Sigmoid colon (tissue), 7 donors: Measurements from ENCODE around the gene IFI27L2. TPM values are rescaled to one million over a fixed set of nuclear protein-coding genes. Genes with fewer than 3 reads are reported as not detected.
"Not testable (repeated sequence)": the region's sequence is repeated elsewhere in the genome, so short reads cannot be mapped to it uniquely, and the experiment has no call there.

Experiments
- DNase-seq: peaks from one replicate; pipeline ENCODE4 v3.0.0-alpha.2; 2019
- H3K27ac ChIP-seq, 4 donors: fragments of 200-600 bp; sonication (generic); one replicate each; pipeline ENCODE4 v1.5.1; 2016 to 2019; ENCODE audit warnings: mild to moderate bottlenecking in 1 of 4
- H3K27me3 ChIP-seq, 3 donors: fragments of 200-600 bp; sonication (generic); one replicate each; pipeline ENCODE4 v1.5.1; 2019; ENCODE audit warnings: mild to moderate bottlenecking in 1 of 3
- H3K36me3 ChIP-seq, 4 donors: fragments of 200-600 bp; sonication (generic); one replicate each; pipeline ENCODE4 v1.5.1; 2016 to 2019
- H3K4me1 ChIP-seq, 4 donors: fragments of 200-600 bp; sonication (generic); one replicate each; pipeline ENCODE4 v1.5.1; 2017 to 2019
- H3K4me3 ChIP-seq, 4 donors: fragments of 200-600 bp; sonication (generic); one replicate each; pipeline ENCODE4 v1.5.1; 2017 to 2019; ENCODE audit warnings: mild to moderate bottlenecking in 2 of 4, moderate library complexity in 1 of 4
- H3K9me3 ChIP-seq, 4 donors: fragments of 200-600 bp in 3 of 4; sonication (generic) in 3 of 4; one replicate each; pipeline versions ENCODE4 v1.5.1 to v1.6.1; 2013 to 2019
- EP300 ChIP-seq, 4 donors: sonication (generic); formaldehyde crosslinking; IDR thresholded peaks; one replicate each; pipeline ENCODE4 v1.6.1; 2017; ENCODE audit warnings: antibody characterized with exemption in 4 of 4
- POLR2A ChIP-seq, 2 donors: fragments of 450-650 bp; IDR thresholded peaks; one replicate each; pipeline ENCODE4 v1.6.1; 2016; ENCODE audit warnings: antibody characterized with exemption in 2 of 2, mild to moderate bottlenecking in 2 of 2, moderate library complexity in 2 of 2
- POLR2AphosphoS5 ChIP-seq, 4 donors: sonication (generic); formaldehyde crosslinking; IDR thresholded peaks; one replicate each; pipeline ENCODE4 v1.6.1; 2017; ENCODE audit warnings: antibody characterized with exemption in 4 of 4
- WGBS, 2 donors: extraction: QIAGEN DNeasy Blood & Tissue Kit; methylation state at CpG; one replicate each; pipeline ENCODE4 v1.1.7; 2013; 5-methylcytosine and 5-hydroxymethylcytosine counted together
- intact Hi-C: fragments of 100-400 bp; cut with DNase I; formaldehyde crosslinking; loops from one replicate; pipeline ENCODE4 v1.15.1; 2023
- polyA plus RNA-seq, 3 donors: library from polyadenylated mRNA; stranded (reverse); fragments of 200-250 nt; gene quantifications; one replicate each; pipeline ENCODE4 v1.2.3, GENCODE V29; 2013
- total RNA-seq, 4 donors: library from RNA; depleted of rRNA; stranded (reverse); fragments of >200 nt; gene quantifications; one replicate each; pipeline ENCODE4 v1.1.0, GENCODE V29; 2016
- TF ChIP-seq, protein P1 (sequence below), 4 experiments: fragments of 450-650 bp in 3 of 4; fragments of 200-600 bp in 1 of 4; IDR thresholded peaks; one replicate each; pipeline ENCODE4 v1.5.1; 2016 to 2019; ENCODE audit warnings: antibody characterized with exemption in 4 of 4, mild to moderate bottlenecking in 3 of 4, moderate library complexity in 2 of 4
- donor health status: healthy with polysubstance abuse.
- donor health status: Bipolar disorder and iron deficiency.
- donor health status: healthy.

Gene IFI27L2
- total and polyA plus RNA-seq, 7 donors = 47.9 to 145 (median 84.7) TPM

DNA sequence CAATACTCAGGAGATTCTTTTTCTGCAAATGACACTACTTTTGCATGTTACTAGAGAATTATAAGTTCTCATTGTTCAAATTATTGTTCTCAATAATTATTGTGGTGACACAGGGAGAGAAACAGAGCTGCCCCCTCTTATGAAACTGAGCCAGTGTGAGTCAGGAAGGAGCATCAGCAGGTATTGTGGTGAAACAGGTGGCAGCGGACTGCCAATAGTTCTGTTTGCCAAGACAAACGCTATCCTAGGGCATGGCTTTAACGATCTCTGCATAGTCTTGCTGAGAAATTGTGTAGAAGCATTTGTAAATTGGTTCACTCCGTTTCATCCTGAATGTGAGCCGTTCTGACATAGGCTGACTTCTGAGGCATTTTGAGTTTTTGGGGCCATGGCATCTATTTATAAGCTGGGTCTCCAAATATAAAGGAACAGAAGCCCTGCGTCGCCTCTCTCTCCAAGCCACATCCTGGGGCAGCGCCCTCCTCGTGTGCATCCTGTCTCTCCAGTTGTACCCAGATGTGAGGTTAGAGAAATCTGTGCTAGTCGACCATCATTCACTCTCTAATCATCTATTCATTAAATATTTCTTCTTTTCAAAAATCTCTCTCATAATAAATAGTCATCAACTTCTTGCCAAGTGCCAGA is 29.0 kb upstream of the IFI27L2 start:
- DNase-seq = no peak
- 34 to 39% methylated on average over 10 of the region's 10 CpGs for WGBS, 2 donors

DNA sequence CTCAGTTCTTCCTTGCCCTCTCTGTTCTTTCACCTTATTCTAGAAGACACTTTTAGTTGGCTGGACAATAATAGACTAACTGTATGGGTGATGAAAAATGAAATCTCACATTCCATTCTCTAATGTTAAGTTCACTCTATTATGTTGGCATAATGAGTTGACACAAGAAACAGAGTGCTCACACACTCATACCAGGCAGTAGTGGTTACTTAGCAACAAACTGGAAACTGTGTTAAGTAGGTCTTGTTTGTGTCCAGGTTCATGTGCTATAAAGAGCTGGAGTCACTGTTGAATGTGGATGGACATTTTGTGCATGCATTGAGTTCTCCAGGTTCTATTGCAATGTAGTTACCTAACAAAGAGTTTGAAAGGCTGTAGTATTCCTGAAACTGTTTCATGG is 27.8 kb upstream of the IFI27L2 start:
- no peak for DNase-seq
- no peaks in the 10 kb centered on the region for H3K4me1 ChIP-seq
- no peak for TF ChIP-seq POLR2AphosphoS5 (IDR thresholded peaks at IDR 0.05)
- no peak for TF ChIP-seq EP300 (IDR thresholded peaks at IDR 0.05)
- TF ChIP-seq, protein P1, sequence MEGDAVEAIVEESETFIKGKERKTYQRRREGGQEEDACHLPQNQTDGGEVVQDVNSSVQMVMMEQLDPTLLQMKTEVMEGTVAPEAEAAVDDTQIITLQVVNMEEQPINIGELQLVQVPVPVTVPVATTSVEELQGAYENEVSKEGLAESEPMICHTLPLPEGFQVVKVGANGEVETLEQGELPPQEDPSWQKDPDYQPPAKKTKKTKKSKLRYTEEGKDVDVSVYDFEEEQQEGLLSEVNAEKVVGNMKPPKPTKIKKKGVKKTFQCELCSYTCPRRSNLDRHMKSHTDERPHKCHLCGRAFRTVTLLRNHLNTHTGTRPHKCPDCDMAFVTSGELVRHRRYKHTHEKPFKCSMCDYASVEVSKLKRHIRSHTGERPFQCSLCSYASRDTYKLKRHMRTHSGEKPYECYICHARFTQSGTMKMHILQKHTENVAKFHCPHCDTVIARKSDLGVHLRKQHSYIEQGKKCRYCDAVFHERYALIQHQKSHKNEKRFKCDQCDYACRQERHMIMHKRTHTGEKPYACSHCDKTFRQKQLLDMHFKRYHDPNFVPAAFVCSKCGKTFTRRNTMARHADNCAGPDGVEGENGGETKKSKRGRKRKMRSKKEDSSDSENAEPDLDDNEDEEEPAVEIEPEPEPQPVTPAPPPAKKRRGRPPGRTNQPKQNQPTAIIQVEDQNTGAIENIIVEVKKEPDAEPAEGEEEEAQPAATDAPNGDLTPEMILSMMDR (IDR thresholded peaks at IDR 0.05) = no peak
- TF ChIP-seq POLR2A (IDR thresholded peaks at IDR 0.05) = no peak
- H3K4me3 ChIP-seq = no peak overlapping the region
- H3K27ac ChIP-seq = no peak overlapping the region
- no peaks in the 10 kb centered on the region for H3K36me3 ChIP-seq
- intact Hi-C loops = no loop called here
- H3K27me3 ChIP-seq = no peaks in the 10 kb centered on the region
- H3K9me3 ChIP-seq = no peaks in the 10 kb centered on the region

More for the DNA sequence above, 29.0 kb upstream of the IFI27L2 start:
- Histone ChIP-seq H3K27me3 (no peaks in the 10 kb centered on the region), H3K4me1 (no peaks in the 10 kb centered on the region), H3K4me3 (no peak overlapping the region), H3K27ac (no peak overlapping the region), H3K36me3 (no peaks in the 10 kb centered on the region), H3K9me3 (no peaks in the 10 kb centered on the region)
- TF ChIP-seq EP300 (IDR thresholded peaks at IDR 0.05) (no peak), POLR2AphosphoS5 (IDR thresholded peaks at IDR 0.05) (no peak), POLR2A (IDR thresholded peaks at IDR 0.05) (no peak)
- TF ChIP-seq, protein P1 (IDR thresholded peaks at IDR 0.05) = no peak
- intact Hi-C loops = no loop called here

DNA sequence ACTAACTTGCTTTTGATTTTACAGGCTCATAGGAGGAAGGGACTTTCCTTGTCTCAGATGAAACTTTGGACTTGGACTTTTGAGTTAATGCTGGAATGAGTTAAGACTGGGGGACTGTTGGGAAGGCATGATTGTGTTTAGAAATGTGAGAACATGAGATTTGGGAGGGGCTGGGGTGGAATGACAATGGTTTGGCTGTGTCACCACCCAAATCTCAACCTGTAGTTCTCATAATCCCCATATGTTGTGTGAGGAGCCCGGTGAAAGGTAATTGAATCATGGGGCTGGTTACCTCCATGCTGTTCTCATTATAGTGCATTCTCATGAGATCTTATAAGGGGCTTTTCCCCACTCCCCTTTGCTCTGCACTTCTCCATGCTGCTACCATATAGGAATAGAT is 26.7 kb upstream of the IFI27L2 start:
- H3K27ac ChIP-seq, DNase-seq, H3K36me3 ChIP-seq, H3K27me3 ChIP-seq, H3K4me1 ChIP-seq, H3K4me3 ChIP-seq, H3K9me3 ChIP-seq, intact Hi-C loops: not testable (repeated sequence)
- WGBS, 2 donors = 28 to 76% methylated on average over 1 of the region's 1 CpG

DNA sequence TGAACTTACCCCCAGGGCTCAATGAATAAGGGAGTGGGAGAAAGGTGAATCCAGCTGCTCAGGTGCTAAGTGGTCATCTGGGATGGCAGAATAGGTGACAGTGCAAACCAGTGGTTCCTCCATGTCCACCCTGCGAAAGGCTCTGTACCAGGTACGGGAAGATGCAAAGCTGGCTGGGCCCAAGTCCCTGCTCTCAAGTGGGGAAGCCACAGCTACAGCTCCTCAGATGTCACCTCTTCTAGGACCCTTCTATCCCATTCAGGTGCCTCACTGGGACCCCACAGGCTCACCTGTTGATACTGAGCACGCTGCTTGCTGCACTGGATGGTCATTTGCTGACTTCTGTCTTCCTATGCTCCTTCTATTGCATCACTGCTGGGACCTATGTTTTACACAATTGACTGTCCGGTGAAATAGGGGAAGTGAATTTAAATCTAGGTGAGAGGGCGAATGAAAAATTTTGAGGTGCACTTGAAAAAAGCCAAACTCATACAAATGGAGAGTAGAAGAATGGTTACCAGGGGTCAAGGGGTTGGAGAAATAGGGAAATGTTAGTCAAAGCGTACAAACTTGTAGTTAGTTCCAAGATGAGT is 24.4 kb upstream of the IFI27L2 start:
- H3K4me1 ChIP-seq = no peaks in the 10 kb centered on the region
- no peak overlapping the region for H3K4me3 ChIP-seq
- DNase-seq = no peak
- no peaks in the 10 kb centered on the region for H3K9me3 ChIP-seq
- intact Hi-C loops = no loop called here
- 81 to 87% methylated on average over 6 of the region's 6 CpGs for WGBS, 2 donors
- H3K36me3 ChIP-seq = no peaks in the 10 kb centered on the region
- no peaks in the 10 kb centered on the region for H3K27me3 ChIP-seq
- TF ChIP-seq POLR2A (IDR thresholded peaks at IDR 0.05) (no peak), POLR2AphosphoS5 (IDR thresholded peaks at IDR 0.05) (no peak), EP300 (IDR thresholded peaks at IDR 0.05) (no peak)
- TF ChIP-seq, protein P1 (IDR thresholded peaks at IDR 0.05) = no peak
- no peak overlapping the region for H3K27ac ChIP-seq

DNA sequence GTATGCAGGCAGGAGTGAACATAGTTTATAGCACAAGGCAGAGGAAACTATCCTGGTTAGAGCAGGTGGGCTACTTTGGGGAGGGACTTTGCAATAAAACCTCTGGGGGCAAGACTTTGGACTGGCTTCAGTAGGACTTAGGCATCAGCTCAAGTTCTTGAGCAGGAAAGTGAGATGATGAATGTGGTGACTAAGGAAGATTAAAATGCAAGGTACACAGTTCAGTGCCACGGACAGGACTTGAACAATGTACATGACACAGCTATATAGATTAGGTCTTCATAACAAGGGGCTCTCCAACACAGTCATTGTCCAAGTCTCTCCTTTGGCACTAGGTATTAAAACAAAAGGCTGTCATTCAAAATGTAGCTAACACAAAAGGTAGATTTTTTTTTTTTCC is 23.3 kb upstream of the IFI27L2 start:
- no peak for DNase-seq
- 86 to 89% methylated on average over 1 of the region's 1 CpG for WGBS, 2 donors
- TF ChIP-seq, protein P1 (IDR thresholded peaks at IDR 0.05) = no peak
- Histone ChIP-seq H3K27me3 (no peaks in the 10 kb centered on the region), H3K27ac (no peak overlapping the region), H3K9me3 (no peaks in the 10 kb centered on the region), H3K36me3 (no peaks in the 10 kb centered on the region), H3K4me1 (no peaks in the 10 kb centered on the region), H3K4me3 (no peak overlapping the region)
- intact Hi-C loops = no loop called here
